GM18505 (cell line): ENCODE results near the gene VSIG10L.
A peak's percentile ranks its signal among the peaks of the same experiment; 100 is the strongest.

ENCODE experiments used
- ATAC-seq: cut with Tn5 transposase; IDR thresholded peaks from one replicate; pipeline ENCODE4 v1.9.1; 2021; ENCODE audit not compliant: unreplicated experiment
- POLR2A ChIP-seq: IDR thresholded peaks from 4 replicates; pipeline ENCODE4 v1.6.1; 2011; ENCODE audit warnings: borderline replicate concordance; ENCODE audit not compliant: insufficient read depth, insufficient read length; ENCODE audit errors: extremely low read depth

Gene VSIG10L

GRCh38 chr19:51354742-51355148 is 12.8 kb upstream of the VSIG10L start:
- ATAC-seq = no peak
- no peak for TF ChIP-seq POLR2A

DNA sequence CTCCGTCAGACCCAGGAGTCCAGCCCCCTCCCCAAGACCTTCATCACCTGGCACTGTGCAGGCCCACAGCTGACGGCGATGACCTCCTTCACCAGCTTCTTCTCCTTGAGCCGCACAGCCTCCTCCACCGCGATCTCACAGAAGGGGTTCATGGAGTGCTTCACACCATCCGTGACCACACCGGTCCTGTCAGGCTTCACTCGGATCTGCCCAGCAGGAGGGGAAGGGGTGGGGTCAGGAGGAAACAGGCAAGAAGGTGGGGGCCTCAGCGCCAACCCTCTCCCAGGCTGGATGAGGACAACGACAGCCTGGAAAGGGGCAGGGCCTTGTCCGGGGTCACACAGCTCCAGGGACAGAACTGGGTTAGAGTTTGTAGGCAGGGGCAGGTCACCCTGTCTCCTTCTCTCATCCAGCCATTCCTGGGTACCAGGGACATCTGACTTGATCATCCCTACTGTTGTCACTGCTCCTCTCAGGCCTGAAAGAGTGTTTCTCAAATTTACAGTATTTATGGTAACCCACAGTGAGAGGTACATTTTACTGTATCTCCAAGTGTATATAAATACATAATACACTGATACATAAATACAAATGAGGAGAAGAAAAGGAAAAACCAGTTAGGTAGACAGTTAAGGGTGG is 12.3 kb upstream of the VSIG10L start:
- TF ChIP-seq POLR2A = no peak
- no peak for ATAC-seq

- no peak for TF ChIP-seq POLR2A
- ATAC-seq = no peak
These were observed 10.9 kb upstream of the VSIG10L start for GRCh38 chr19:51352783-51353360.

- ATAC-seq = no peak
- no peak for TF ChIP-seq POLR2A
These were observed 9.5 kb upstream of the VSIG10L start for GRCh38 chr19:51351266-51351990.

GRCh38 chr19:51347209-51347928 is 5.4 kb upstream of the VSIG10L start:
- TF ChIP-seq POLR2A = no peak
- no peak for ATAC-seq

GRCh38 chr19:51346742-51347141 is 4.8 kb upstream of the VSIG10L start:
- no peak for ATAC-seq
- no peak for TF ChIP-seq POLR2A

DNA sequence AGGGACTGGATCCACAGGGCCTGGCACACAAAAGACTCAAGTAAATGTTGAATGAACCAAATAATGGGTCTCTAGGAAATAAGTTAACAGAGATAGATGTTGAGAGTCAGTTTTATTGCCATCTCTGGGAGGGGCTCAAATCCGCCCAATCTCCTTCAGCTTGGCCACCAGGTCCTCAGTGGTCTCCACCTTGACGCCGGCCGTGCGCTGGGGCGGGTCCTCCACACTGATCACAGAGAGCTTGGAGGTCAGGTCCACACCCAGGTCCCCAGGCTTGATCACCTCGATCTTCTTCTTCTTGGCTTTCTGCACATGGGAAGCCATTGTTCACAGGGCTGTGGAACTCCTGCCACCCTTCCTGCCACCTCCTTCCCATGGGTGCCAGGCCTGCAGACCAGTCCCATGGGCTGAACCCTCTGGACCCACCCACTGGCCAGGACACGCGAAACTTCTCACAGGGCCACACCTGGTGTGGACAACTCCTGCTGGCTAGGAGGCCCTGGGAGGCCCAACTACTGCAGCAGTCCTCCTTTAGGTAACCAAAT is 3.2 kb upstream of the VSIG10L start:
- ATAC-seq = no peak
- no peak for TF ChIP-seq POLR2A

DNA sequence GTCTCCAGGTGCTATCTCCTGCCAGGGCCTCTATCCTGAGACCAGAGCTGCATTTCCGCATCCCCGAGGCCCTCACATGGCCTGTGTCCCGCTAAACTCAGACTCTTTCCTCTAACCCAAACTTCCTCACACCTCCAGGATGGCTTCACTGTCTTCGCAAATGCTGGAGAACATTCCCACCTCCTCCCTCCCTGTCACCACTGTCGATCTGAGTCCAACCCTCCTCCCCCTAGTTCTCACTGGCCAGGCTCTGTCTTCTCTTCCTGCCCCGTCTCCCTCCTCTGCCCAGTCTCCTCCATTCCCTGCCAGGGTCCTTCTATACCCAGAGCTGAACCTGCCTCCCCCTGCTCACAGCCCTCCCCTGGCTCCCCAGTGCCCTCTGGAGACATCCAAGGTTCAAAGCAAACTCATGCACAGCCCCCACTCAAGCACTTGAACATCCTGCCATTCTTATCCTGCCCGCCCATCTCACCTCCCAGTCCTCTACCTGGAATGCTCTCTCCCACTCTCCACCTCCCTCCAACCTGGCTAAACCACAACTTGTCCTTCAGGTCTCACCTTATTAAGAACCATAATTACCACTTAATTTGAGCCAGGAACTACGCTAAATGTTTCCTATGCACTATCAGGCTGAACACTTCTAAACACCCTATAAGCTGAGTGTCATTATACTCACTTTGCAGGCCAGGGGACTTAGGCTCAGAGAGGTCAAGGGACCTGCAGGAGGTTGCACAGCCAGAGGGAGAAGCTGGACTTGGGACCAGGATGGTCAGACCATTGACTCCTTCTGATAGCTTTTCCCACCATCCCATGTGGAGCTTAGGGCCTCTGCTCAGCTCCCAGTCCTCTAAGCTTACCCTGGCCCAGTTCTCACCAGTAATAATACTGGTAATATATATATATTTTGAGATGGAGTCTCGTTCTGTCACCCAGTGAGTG is 961 bp upstream of the VSIG10L start:
- no peak for ATAC-seq

DNA sequence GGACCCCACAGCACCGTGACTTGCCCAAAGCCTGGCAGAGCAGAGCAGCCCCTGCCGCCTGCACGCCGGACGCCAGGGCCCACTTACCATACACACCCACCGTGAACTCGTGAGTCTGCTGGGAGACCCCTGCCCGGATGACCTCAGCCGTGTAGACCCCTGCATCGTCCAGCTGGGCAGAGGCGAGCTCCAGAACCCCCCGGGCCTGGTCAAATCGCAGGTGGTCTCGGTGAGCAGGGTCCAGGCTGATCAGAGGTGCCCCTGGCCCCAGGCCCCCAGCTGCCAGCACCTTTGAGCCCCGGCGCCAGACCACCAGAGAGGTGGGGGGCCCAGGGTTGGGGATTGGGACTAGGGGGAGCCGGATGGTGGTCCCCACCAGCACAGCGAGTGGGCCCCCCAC is 873 bp downstream of the VSIG10L start:
- ATAC-seq = no peak
- no peak for TF ChIP-seq POLR2A

More for the DNA sequence above, 961 bp upstream of the VSIG10L start:
- no peak for TF ChIP-seq POLR2A

GRCh38 chr19:51339687-51340656 is 2.0 kb downstream of the VSIG10L start:
- ATAC-seq = peak; percentile 51
- TF ChIP-seq POLR2A = peak; percentile 67

DNA sequence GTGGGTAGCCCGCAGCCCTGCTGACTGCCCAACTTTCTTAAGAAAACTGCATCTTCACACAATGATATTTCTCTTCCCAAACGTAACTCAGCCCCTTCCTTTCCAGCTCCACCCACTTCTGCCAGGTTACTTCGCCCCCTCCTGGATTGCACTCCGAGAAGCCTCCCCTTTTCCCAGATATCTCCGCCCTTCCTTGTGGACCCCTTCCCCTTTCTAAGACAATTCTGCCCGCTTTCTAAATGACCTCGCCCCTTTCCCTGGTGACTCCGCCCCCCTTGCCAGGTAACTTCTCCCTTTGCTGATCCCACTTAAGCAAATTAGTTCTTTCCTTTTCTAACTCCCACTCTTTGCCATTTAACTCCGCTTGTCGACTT is 2.6 kb downstream of the VSIG10L start:
- peak; percentile 3 for ATAC-seq
- no peak for TF ChIP-seq POLR2A

GRCh38 chr19:51338563-51339312 is 3.2 kb downstream of the VSIG10L start:
- no peak for TF ChIP-seq POLR2A
- ATAC-seq = peak; percentile 52
